PC-3 (cell line): ENCODE results near the gene NECAB2. TPM values are rescaled to one million over a fixed set of nuclear protein-coding genes. Genes with fewer than 3 reads are reported as not detected.

Experiments used
- ATAC-seq: fragments of 200-7000 bp; cut with Tn5 transposase; 2 replicates; pipeline ENCODE4 v1.9.1; 2020; ENCODE audit warnings: mild to moderate bottlenecking, moderate library complexity
- BruUV-seq: library from RNA; stranded (reverse); fragments of 400-500 nt; replicated peaks from 2 replicates; lab custom pipeline; 2021; lab: Mats Ljungman, UMichigan
- CTCF ChIA-PET: fragments of 300-600 bp; sonication (Branson Sonifier 250); formaldehyde crosslinking; loops from one replicate; lab custom pipeline; 2022; ENCODE audit warnings: antibody characterized with exemption; lab: Charles Lee
- POLR2A ChIA-PET: fragments of 300-600 bp; sonication (Branson Sonifier 250); formaldehyde crosslinking; loops from one replicate; lab custom pipeline; 2022; ENCODE audit warnings: antibody characterized with exemption; ENCODE audit not compliant: unreplicated experiment; lab: Charles Lee
- DNase-seq: peaks from one replicate; pipeline ENCODE4 v3.0.0-alpha.2; 2015
- H2AFZ ChIP-seq: fragments of 300-600 bp; sonication (generic); 2 replicates; pipeline ENCODE4 v1.6.0; 2016; ENCODE audit warnings: antibody characterized with exemption, low read length
- H3F3A ChIP-seq: fragments of 300-600 bp; sonication (generic); one replicate; pipeline ENCODE4 v1.6.0; 2017; ENCODE audit warnings: antibody characterized with exemption, low read length, control low read depth, mild to moderate bottlenecking; ENCODE audit not compliant: unreplicated experiment
- H3K27ac ChIP-seq: fragments of 300-600 bp; sonication (generic); 2 replicates; pipeline ENCODE4 v1.5.1; 2016; ENCODE audit warnings: mild to moderate bottlenecking, low read length
- H3K27me3 ChIP-seq: fragments of 300-600 bp; sonication (generic); 2 replicates; pipeline ENCODE4 v1.6.1; 2016; ENCODE audit warnings: low read length, mixed read lengths
- H3K36me3 ChIP-seq: fragments of 300-600 bp; sonication (generic); 2 replicates; pipeline ENCODE4 v1.6.1; 2016; ENCODE audit warnings: low read depth, mixed run types, low read length, mixed read lengths
- H3K4me1 ChIP-seq: fragments of 300-600 bp; sonication (generic); 2 replicates; pipeline ENCODE4 v1.5.1; 2016; ENCODE audit warnings: low read length; ENCODE audit not compliant: insufficient read depth
- H3K4me2 ChIP-seq: fragments of 300-600 bp; sonication (generic); 2 replicates; pipeline ENCODE4 v1.6.0; 2016; ENCODE audit warnings: low read length
- H3K4me3 ChIP-seq: fragments of 300-600 bp; sonication (generic); 2 replicates; pipeline ENCODE4 v1.5.1; 2016; ENCODE audit warnings: mild to moderate bottlenecking, low read length, mixed read lengths
- H3K79me2 ChIP-seq: fragments of 300-600 bp; sonication (generic); 2 replicates; pipeline ENCODE4 v1.6.1; 2017; ENCODE audit warnings: low read length, mixed read lengths
- H3K9ac ChIP-seq: fragments of 300-600 bp; sonication (generic); 2 replicates; pipeline ENCODE4 v1.6.0; 2016; ENCODE audit warnings: mild to moderate bottlenecking, low read length
- H3K9me2 ChIP-seq: fragments of 300-600 bp; sonication (generic); replicated peaks from 2 replicates; pipeline ENCODE4 v1.6.1; 2016; ENCODE audit warnings: mixed run types, low read length, mixed read lengths
- H3K9me3 ChIP-seq: fragments of 300-600 bp; sonication (generic); 2 replicates; pipeline ENCODE4 v1.6.1; 2016; ENCODE audit warnings: low read length, mixed read lengths
- H4K20me1 ChIP-seq: fragments of 300-600 bp; sonication (generic); 2 replicates; pipeline ENCODE4 v1.6.1; 2016; ENCODE audit warnings: low read length, mixed read lengths
- EZH2 ChIP-seq: fragments of 300-600 bp; sonication (generic); IDR thresholded peaks from one replicate; pipeline ENCODE4 v1.6.1; 2017; ENCODE audit warnings: antibody characterized with exemption, mild to moderate bottlenecking, low read length; ENCODE audit not compliant: unreplicated experiment
- EZH2phosphoT487 ChIP-seq: fragments of 300-600 bp; sonication (generic); IDR thresholded peaks from 2 replicates; pipeline ENCODE4 v1.6.1; 2018; ENCODE audit warnings: mild to moderate bottlenecking, antibody characterized with exemption, low read length, borderline replicate concordance
- intact Hi-C: fragments of 100-400 bp; cut with micrococcal nuclease; formaldehyde crosslinking; loops from 2 replicates; pipeline ENCODE4 v1.9.0; 2023
- total RNA-seq: library from RNA; depleted of rRNA; stranded (reverse); fragments of >200 nt; gene quantifications from 2 replicates; pipeline ENCODE4 v1.2.3, GENCODE V29; 2014
- TF ChIP-seq, protein P1 (sequence below): fragments of 300-600 bp; sonication (generic); conservative IDR thresholded peaks from 2 replicates; pipeline ENCODE4 v1.5.1; 2017; ENCODE audit warnings: antibody characterized with exemption, low read depth, mild to moderate bottlenecking, low read length

The NECAB2 gene
- total RNA-seq, 1 experiment from 2014 or later, result 0.22 TPM

DNA sequence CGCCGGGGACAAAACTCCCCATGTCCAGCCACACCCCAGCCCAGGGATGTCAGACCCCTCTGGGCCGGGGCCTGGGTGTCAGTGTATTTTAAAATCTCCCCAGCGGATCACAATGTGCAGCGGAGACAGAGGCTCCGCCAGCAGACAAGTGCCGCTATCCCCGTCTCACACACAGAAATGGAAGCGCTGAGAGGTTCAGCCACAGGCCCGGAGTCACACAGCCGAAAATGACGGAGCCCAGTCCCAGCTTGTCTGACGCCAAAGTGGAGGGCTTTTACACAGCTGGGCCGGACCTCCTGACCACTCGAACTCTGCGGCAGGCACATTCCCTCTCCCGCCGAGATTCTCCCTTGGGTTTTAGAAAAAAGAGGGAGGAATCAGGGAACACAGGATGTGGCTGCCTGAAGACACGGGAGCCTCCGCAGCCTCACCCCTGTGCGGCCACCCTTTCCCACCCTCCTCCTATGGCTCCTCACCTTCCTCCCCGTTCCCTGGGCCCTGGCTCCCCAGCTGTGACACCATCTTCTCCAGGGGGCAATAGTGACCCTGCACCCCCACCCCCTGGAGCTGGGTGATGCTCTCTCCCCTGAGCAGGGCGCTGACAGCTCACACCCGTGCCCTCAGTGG lies 21.8 kb upstream of the NECAB2 start:
- no peaks in the 10 kb centered on the region for H3K9me3 ChIP-seq
- no peak overlapping the region for H3K4me2 ChIP-seq
- H3K27me3 ChIP-seq, result no peaks in the 10 kb centered on the region
- no peaks in the 10 kb centered on the region for H4K20me1 ChIP-seq
- H3K9me2 ChIP-seq, result no peaks in the 10 kb centered on the region
- ATAC-seq (no peak), DNase-seq (no peak)
- H3F3A ChIP-seq, result no peaks in the 10 kb centered on the region
- ChIA-PET CTCF (no interaction called here), POLR2A (no interaction called here)
- BruUV-seq, result no TSS peak
- H3K27ac ChIP-seq, result no peak overlapping the region
- H3K4me1 ChIP-seq, result no peaks in the 10 kb centered on the region
- no peaks in the 10 kb centered on the region for H3K79me2 ChIP-seq
- intact Hi-C loops, result no loop called here
- TF ChIP-seq, protein P1, sequence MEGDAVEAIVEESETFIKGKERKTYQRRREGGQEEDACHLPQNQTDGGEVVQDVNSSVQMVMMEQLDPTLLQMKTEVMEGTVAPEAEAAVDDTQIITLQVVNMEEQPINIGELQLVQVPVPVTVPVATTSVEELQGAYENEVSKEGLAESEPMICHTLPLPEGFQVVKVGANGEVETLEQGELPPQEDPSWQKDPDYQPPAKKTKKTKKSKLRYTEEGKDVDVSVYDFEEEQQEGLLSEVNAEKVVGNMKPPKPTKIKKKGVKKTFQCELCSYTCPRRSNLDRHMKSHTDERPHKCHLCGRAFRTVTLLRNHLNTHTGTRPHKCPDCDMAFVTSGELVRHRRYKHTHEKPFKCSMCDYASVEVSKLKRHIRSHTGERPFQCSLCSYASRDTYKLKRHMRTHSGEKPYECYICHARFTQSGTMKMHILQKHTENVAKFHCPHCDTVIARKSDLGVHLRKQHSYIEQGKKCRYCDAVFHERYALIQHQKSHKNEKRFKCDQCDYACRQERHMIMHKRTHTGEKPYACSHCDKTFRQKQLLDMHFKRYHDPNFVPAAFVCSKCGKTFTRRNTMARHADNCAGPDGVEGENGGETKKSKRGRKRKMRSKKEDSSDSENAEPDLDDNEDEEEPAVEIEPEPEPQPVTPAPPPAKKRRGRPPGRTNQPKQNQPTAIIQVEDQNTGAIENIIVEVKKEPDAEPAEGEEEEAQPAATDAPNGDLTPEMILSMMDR, result no peak
- no peak for TF ChIP-seq EZH2
- TF ChIP-seq EZH2phosphoT487, result no peak
- H2AFZ ChIP-seq, result no peak overlapping the region
- H3K9ac ChIP-seq, result no peak overlapping the region
- H3K4me3 ChIP-seq, result no peak overlapping the region
- no peaks in the 10 kb centered on the region for H3K36me3 ChIP-seq

DNA sequence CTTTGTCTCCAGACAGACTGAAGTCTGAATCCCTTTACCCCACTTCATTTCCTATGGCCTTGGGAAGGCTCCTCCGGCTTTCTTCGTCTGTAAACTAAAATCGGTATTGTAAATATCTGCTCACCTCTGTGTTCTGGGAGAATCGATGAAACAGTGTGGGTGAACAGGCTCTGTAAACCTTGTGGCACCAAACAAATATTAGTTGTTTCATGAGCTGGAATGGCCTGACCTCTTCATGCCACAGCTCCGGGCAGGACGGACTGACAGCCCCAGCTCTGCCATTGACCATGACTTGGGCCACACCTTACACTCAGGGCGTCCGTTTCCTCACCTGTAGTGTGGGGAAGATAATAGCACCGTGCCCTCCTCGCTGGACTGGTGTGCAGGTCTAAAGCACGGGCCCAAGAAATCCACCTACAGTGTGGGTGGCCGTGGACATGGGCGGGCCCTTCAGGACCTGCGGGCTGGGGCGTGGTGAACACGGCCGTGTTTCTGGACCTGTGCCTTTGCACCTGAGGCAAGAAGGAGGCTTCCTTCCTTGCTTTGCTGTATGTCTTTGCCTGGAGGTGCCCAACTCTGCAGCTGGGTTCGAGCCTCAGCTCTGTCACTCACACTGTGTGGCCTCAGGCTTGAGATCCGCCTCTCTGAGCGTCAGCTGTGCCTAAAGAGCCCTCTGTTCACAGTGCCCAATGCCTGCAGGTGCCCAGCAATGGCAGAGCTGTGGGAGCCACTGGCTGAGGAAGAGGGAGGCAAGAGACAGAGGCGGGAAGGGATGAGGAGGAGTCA lies 21.1 kb upstream of the NECAB2 start:
- BruUV-seq, result no TSS peak
- no peak overlapping the region for H3K4me2 ChIP-seq
- no peak for DNase-seq
- H3K4me1 ChIP-seq, result no peaks in the 10 kb centered on the region
- no peak for ATAC-seq
- H3K27ac ChIP-seq, result no peak overlapping the region
- no peak overlapping the region for H3K4me3 ChIP-seq
- TF ChIP-seq EZH2phosphoT487, result no peak
- TF ChIP-seq EZH2, result no peak
- TF ChIP-seq, protein P1, result no peak
- H3K27me3 ChIP-seq, result no peaks in the 10 kb centered on the region
- no peaks in the 10 kb centered on the region for H3K79me2 ChIP-seq
- ChIA-PET POLR2A (no interaction called here), CTCF (no interaction called here)
- no peaks in the 10 kb centered on the region for H3K9me2 ChIP-seq
- intact Hi-C loops, result no loop called here
- no peaks in the 10 kb centered on the region for H3K9me3 ChIP-seq
- H4K20me1 ChIP-seq, result no peaks in the 10 kb centered on the region
- H3K36me3 ChIP-seq, result no peaks in the 10 kb centered on the region
- no peaks in the 10 kb centered on the region for H3F3A ChIP-seq
- no peak overlapping the region for H3K9ac ChIP-seq
- H2AFZ ChIP-seq, result no peak overlapping the region
